NCI-H2029 treated with DMSO at 0.1 percent for 48 hours (cell line): ENCODE measurements around the gene PKD1.
A peak's percentile ranks its signal among the peaks of the same experiment; 100 is the strongest.
"Not testable (repeated sequence)": the region's sequence is repeated elsewhere in the genome, so short reads cannot be mapped to it uniquely, and the experiment has no call there.

Source experiments
- DNase-seq: peaks from one replicate; lab custom pipeline; 2025; lab: John Stamatoyannopoulos, UW

PKD1 gene

GRCh38 chr16:2150418-2151187 is 14.9 kb upstream of the PKD1 start:
- no peak for DNase-seq

- no peak for DNase-seq
Measured at GRCh38 chr16:2149630-2150417, 14.1 kb upstream of the PKD1 start.

- no peak for DNase-seq
Measured at GRCh38 chr16:2148714-2149629, 13.3 kb upstream of the PKD1 start.

GRCh38 chr16:2147981-2148671 is 12.4 kb upstream of the PKD1 start, which contains the start of gene RAB26:
Gene RAB26 (plus strand): TSS chr16:2148625. CDS start chr16:2148784, 159 bp downstream.
- DNase-seq: peak; percentile 71

- no peak for DNase-seq
Measured at GRCh38 chr16:2147378-2147777, 11.7 kb upstream of the PKD1 start.

- no peak for DNase-seq
Measured at GRCh38 chr16:2145843-2146242, 10.1 kb upstream of the PKD1 start.

- DNase-seq: no peak
Measured at GRCh38 chr16:2143878-2144485, 8.3 kb upstream of the PKD1 start.

- no peak for DNase-seq
Measured at GRCh38 chr16:2142942-2143877, 7.5 kb upstream of the PKD1 start.

- DNase-seq: not testable (repeated sequence)
Measured at GRCh38 chr16:2135071-2135470, 627 bp downstream of the PKD1 start.

- not testable (repeated sequence) for DNase-seq
Measured at GRCh38 chr16:2133797-2134196, 1.9 kb downstream of the PKD1 start.

GRCh38 chr16:2129890-2130447 is 5.7 kb downstream of the PKD1 start:
- not testable (repeated sequence) for DNase-seq

GRCh38 chr16:2129251-2129650 is 6.4 kb downstream of the PKD1 start:
- not testable (repeated sequence) for DNase-seq

GRCh38 chr16:2127630-2128280 is 7.9 kb downstream of the PKD1 start:
- not testable (repeated sequence) for DNase-seq

GRCh38 chr16:2126928-2127556 is 8.7 kb downstream of the PKD1 start:
- not testable (repeated sequence) for DNase-seq

- DNase-seq: not testable (repeated sequence)
Measured at GRCh38 chr16:2126161-2126743, 9.4 kb downstream of the PKD1 start.

- not testable (repeated sequence) for DNase-seq
Measured at GRCh38 chr16:2125609-2126008, 10.1 kb downstream of the PKD1 start.

GRCh38 chr16:2124694-2125444 is 10.8 kb downstream of the PKD1 start:
- not testable (repeated sequence) for DNase-seq
